NCI-H345 treated with DMSO at 0.1 percent for 48 hours (cell line): ENCODE data around the gene LRRC34.
A peak's percentile ranks its signal among the peaks of the same experiment; 100 is the strongest.

Experiments
- DNase-seq: peaks from one replicate; lab custom pipeline; 2025; ENCODE audit not compliant: unreplicated experiment; lab: John Stamatoyannopoulos, UW

Gene LRRC34

DNA sequence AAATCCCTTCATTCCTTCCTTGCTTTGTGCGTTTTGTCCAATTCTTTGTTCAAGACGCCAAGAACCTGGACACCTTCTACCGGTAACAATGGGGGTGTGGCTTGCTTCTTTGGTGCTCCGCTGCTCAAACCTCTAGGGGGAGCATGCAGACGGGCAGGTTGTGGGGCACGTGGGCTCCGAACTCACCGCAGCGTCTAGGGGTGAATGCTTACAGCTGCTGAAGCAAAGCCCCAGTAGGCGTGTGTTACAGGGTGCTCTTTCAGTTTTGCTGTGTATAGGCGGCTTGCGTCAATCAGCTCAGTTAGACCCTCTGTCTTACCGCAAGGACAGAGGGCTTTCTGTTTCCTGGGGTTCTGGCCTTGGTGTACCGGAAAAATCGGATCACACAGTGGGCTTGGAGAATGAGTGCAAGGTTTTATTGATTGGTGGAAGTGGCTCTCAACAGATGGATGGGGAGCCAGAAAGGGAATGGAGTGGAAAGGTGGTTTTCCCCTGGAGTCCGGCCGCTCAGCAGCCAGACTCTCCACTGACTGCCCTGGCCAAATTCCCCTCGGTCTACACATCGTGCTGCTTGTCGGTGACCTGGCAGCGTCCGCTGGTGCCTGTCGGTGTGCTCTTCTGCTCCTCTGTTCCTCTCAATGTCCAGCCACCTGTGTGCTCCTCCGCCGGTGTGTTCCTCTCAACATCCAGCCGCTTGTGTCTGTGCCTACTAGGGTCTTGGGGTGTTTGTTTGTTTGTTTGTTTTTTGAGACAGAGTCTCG is 1.2 kb upstream of the LRRC34 start:
- DNase-seq, result no peak

- no peak for DNase-seq
These were observed 574 bp upstream of the LRRC34 start for GRCh38 chr3:169813278-169813677.

- peak; percentile 33 for DNase-seq
These were observed 923 bp downstream of the LRRC34 start for GRCh38 chr3:169811631-169812331.

GRCh38 chr3:169809230-169809795 is 3.4 kb downstream of the LRRC34 start:
- no peak for DNase-seq

DNA sequence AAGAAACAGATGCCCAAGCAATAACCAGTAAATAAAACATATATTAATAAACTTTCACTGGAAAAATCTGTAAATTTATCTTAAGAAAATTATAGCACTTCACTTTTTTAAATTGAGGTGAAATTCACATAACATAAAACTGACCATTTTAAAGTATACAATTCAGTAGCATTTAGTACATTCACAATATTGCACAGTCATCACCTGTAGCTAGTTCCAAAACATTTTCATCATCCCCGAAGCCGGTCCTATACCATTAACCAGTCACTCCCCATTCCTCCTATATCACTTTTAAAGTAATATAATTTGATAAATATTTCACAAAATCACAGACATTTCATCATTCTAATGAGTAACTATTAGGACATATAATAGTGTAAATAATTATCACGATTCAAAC is 8.0 kb downstream of the LRRC34 start:
- no peak for DNase-seq

- no peak for DNase-seq
These were observed 20.3 kb downstream of the LRRC34 start for GRCh38 chr3:169792359-169792758.

- no peak for DNase-seq
These were observed 21.8 kb downstream of the LRRC34 start for GRCh38 chr3:169790687-169791429.

DNA sequence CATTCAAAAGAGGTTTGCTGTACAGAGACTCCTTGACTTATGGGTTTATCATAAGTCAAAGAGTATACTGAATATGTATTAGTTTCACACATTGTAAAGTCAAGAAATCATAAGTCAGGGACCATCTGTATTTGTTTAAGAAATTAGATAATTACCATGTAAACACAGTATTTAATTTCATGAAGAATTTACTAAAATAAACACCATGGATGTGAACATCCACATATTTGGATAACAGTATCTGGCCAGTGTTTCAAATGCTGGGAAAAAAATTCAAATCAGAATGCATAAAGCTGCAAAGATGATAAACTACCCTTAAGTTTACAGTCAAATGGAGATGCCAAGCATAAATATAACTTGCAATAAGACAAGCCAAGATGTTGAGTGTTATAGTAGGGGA is 22.5 kb downstream of the LRRC34 start:
- DNase-seq, result no peak

- no peak for DNase-seq
These were observed 24.9 kb downstream of the LRRC34 start for GRCh38 chr3:169787791-169788190.

GRCh38 chr3:169787120-169787519 is 25.6 kb downstream of the LRRC34 start:
- DNase-seq, result no peak

DNA sequence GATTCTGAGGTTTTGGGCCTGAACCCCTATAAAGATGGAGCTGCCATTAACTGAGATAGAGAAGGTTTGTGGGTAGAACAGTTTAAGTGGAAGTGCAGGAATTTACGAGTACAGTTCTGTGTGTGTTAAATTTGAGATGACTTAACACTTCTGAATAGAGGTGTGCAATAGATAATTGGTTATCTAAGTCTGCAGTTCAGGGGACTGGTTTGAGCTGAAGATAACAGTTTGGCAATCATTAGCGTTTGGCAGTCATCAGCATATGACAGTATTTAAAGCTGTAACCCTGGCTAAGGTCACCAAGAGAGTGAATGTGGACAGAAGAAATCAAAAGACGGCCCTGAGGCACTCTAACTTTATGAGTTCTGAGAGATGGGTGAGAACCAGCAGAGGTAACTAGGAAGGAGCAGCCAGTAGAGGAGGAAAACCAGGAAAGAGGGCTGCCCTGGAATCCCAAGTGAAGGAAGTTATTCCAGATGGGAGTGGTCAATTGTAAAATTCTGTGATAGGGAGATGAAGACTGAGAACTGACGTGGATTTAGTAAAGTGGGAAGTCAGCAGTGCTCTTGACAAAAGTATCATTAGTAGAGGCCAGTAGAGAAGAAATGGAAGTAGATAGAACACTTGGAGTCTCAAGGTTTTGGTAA is 31.4 kb downstream of the LRRC34 start:
- DNase-seq, result no peak

DNA sequence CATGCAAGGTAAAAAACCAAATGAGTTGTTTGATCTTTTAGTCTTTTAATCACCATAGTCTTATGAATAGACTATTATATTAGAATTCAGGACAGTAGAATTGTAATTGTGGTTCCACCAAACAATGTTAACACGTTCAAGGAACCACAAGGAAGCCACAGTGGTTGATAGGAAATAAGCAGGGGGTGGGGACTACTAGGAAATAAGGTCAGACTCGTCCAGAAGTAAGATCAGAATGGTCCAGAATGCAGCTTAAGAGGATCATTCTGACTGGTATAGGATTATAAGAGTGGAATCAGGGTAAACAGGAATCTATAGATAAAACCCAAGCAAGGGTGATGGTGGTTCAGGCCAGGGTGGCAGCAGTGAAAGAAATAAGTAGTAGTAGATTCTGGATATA is 32.0 kb downstream of the LRRC34 start:
- no peak for DNase-seq

GRCh38 chr3:169777822-169778221 is 34.9 kb downstream of the LRRC34 start:
- DNase-seq, result no peak

DNA sequence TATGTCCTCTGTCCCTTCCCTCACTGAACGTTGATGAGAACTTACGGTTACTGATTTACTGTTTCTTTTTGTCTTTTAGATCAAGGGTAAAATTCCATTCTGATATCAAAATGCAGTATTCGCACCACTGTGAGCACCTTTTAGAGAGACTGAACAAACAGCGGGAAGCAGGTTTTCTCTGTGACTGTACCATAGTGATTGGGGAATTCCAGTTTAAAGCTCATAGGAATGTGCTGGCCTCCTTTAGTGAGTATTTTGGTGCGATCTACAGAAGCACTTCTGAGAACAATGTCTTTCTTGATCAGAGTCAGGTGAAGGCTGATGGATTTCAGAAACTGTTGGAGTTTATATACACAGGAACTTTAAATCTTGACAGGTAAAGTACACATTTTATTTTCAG is 38.5 kb downstream of the LRRC34 start:
- DNase-seq, result no peak

DNA sequence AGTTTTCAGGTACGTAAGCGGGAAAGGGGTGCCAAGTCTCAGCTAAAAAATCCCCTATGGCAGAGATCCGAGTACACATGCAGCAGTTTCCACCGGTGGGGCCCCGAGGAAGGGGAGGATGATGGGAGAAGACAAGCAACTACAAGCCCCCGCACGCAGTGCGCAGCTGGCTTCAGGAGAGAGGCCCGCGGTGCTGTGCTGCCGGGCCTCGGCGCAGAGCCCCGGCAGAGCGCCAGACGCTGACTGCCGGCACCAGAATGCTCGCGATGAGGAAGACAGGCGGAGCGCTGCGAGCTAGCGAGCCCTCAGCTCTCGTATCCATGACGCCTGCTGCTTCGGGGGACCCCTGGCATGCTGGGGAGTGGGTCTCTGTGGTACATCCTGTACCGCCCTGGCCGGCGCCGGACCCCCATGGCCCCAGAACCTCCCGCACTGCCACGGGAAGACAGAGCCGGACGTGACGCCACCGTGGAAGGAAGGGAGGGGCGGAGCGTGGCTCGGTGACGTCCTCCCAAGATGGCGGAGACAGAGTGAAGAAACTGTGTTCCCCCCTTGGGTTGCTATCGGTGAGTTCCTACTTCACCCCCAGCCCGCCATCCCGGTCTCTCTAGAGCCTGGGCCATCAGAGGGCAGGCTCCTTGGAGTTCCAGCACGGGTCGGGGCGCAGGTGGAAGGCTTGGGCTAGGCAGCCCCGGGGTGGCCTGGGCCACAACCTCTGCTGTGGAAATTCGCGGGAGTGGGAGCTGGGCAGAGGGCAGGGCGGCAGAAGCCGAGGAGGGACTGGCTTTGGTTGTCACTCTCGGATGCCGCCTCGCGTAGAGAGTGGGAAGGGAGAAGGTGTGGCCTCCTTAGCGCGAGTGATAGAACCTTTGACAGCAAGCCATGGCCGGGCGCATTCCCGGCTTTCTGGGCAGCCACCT is 39.5 kb downstream of the LRRC34 start, which contains the start of gene MYNN:
MYNN (plus strand) TSS at position 500 of the 920 bp plus-strand sequence. CDS start 900 bp downstream, outside the sequence.
- peak; percentile 63 for DNase-seq

DNA sequence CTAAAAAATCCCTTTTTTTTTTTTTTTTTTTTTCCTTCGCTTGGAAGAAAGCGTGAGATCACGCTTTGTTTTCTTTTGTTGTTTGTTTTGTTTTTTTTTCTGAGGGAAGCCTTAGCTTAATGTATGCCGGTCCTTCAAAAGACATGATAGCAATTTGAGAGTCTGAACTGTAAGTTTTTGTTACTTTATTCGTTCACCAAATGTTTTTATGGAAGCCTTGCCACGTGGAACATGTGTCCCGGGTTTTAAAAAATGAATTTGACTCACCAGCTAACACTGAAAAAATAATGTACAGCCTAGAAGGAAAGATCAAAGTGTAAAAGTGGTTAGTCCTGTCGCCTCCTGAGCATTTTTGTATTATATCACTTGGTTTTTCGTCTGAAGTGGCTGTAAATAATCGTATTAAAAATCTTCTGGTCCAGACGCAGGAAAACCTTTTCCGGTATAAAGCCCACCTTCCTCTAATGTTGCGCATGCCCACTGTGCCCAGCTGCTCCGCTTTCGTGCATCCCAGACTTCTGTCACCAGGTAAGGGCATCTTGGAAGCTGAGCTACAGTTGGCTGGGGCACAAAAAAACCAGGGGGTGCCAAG is 40.3 kb downstream of the LRRC34 start:
- peak; percentile 69 for DNase-seq

- peak; percentile 53 for DNase-seq
These were observed 41.0 kb downstream of the LRRC34 start for GRCh38 chr3:169771497-169772304.

DNA sequence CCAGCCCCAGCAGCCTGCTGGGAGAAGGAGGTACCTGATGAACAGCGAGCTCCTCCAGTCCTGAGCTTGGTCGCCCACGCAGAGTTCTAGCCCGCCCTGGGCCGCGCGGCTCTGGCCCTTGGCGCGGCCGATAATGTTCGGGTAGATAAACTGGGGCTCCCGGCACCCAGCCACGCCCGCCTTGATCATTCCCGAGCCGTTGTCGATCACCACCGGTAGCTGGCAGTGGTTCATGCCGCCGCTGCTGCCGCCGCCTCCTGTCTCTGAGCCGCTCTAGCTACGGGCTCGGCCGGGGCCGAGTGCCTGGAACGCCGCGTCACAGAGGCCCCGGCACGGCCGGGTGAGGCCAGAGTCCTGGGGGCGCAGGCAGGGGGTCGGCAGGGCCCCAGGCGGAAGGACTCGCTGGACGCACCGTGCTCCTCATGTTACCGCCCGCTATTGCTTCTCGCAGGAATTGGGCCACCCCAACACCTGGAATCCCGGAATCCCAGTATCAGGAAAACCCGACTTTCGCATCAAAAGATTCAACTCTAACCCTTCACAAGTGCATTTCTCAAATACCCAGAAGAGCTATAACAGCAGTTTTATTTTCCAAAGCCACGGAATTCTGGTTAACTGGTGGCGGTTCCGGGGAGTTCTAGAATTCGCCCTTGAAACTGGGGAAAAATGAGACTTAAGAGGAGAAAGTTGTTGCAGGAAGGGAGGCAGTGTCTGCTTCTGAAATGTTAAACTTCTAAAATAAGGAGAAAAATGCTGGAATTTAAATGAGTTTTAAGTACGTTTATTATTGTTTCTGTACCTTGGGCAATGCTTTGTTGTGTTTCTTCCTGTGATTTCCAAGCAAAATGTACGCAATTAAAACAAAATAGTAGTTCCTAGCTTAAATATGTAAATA is 43.2 kb downstream of the LRRC34 start, which contains the start of gene ACTRT3:
ACTRT3 (minus strand) TSS at position 275 of the 895 bp plus-strand sequence; CDS start at position 234, 41 bp downstream.
- DNase-seq, result no peak
